H1 (cell line): Measurements from ENCODE around the gene NHS. TPM values are rescaled to one million over a fixed set of nuclear protein-coding genes. Genes with fewer than 3 reads are reported as not detected.

Source experiments
- PHF8 ChIP-seq: fragments of 200-600 bp; sonication (generic); conservative IDR thresholded peaks from 2 replicates; pipeline ENCODE4 v1.7.1; 2012; ENCODE audit warnings: low read depth, mild to moderate bottlenecking, inconsistent platforms, low read length, moderate library complexity
- polyA plus RNA-seq, 7 experiments: library from polyadenylated mRNA; depleted of rRNA in 3 of 7; stranded (reverse) in 5 of 7; unstranded in 2 of 7; fragments of >200 nt in 5 of 7; fragments of 200-250 nt in 2 of 7; gene quantifications; 1 replicate in 5 of 7; 2 replicates in 1 of 7; 4 replicates in 1 of 7; pipeline versions ENCODE4 v1.2.1 to v1.2.3, GENCODE V29; 2011 to 2013; ENCODE audit warnings: missing spikeins in 2 of 7, mixed read lengths in 2 of 7
- total RNA-seq: library from RNA; stranded (reverse); fragmentation: NEBNext Ultra II Directional; extraction: Animal tissue kit (Norgen Biotek cat#: 25700); gene quantifications from 2 replicates; pipeline ENCODE4 v1.2.1, GENCODE V29; 2021

Gene NHS
- total and polyA plus RNA-seq, 2 of the 8 experiments (the other 6 are each of a cell fraction or from before 2014, with no cell fraction given), result 2.2 to 6.7 TPM

DNA sequence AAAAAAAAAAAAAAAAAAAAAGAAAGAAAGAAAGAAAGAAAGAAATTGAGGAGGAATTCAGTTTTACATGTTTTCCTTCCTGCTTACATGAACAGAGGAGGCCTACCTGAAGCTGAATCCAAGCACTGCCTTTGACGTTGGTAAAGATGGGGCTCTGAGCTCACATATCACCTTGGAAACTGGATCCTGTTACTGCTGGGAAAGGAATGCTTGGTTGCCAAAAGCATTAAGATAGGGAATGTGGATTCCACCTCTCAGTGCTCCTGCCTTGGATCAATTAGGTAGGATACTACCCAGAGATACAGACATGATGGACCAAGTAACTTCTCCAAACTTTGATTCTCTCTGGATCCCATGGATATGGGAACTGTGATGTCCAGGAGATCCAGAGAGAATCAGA, 50.6 kb downstream of the NHS start (continued):
- TF ChIP-seq PHF8, result no peak
